Neural cell (in vitro differentiated cells): ENCODE results near the gene IMPACT. TPM values are rescaled to one million over a fixed set of nuclear protein-coding genes. Genes with fewer than 3 reads are reported as not detected.

ENCODE experiments used
- H2AFZ ChIP-seq: fragments of 200-600, 300-800 bp; sonication (generic), shearing (Covaris generic); 2 replicates; pipeline ENCODE4 v1.6.0; 2014; ENCODE audit warnings: low read depth, mild to moderate bottlenecking, antibody characterized with exemption, low read length, moderate library complexity
- H3F3A ChIP-seq: fragments of 200-600 bp; shearing (Covaris generic); 2 replicates; pipeline ENCODE4 v1.6.1; 2016; ENCODE audit warnings: mild to moderate bottlenecking, moderate library complexity, mixed read lengths, antibody characterized with exemption, low read length; ENCODE audit not compliant: insufficient read depth, poor library complexity, severe bottlenecking
- H3K27ac ChIP-seq: fragments of 200-600, 300-800 bp; sonication (generic), shearing (Covaris generic); 2 replicates; pipeline ENCODE4 v1.5.1; 2014; ENCODE audit warnings: mild to moderate bottlenecking, low read length, moderate library complexity
- H3K27me3 ChIP-seq: fragments of 300-800, 200-600 bp; sonication (generic), shearing (Covaris generic); 2 replicates; pipeline ENCODE4 v1.6.0; 2014; ENCODE audit warnings: mild to moderate bottlenecking, low read depth, low read length, moderate library complexity; ENCODE audit not compliant: insufficient read depth
- H3K36me3 ChIP-seq: fragments of 300-800, 200-600 bp; sonication (generic), shearing (Covaris generic); 2 replicates; pipeline ENCODE4 v1.5.1; 2014; ENCODE audit warnings: mild to moderate bottlenecking, antibody characterized with exemption, low read length, moderate library complexity; ENCODE audit not compliant: insufficient read depth
- H3K4me2 ChIP-seq: fragments of 300-800, 200-600 bp; sonication (generic), shearing (Covaris generic); 2 replicates; pipeline ENCODE4 v1.6.0; 2014; ENCODE audit warnings: mild to moderate bottlenecking, low read length
- H3K4me3 ChIP-seq: fragments of 300-800, 200-600 bp; sonication (generic), shearing (Covaris generic); 2 replicates; pipeline ENCODE4 v1.5.1; 2014; ENCODE audit warnings: mild to moderate bottlenecking, low read length, moderate library complexity
- H3K79me2 ChIP-seq: fragments of 200-600 bp; shearing (Covaris generic); replicated peaks from 2 replicates; pipeline ENCODE4 v1.6.0; 2014; ENCODE audit warnings: mild to moderate bottlenecking, low read length, moderate library complexity; ENCODE audit not compliant: insufficient read depth
- H3K9ac ChIP-seq: fragments of 300-800, 200-600 bp; sonication (generic), shearing (Covaris generic); 2 replicates; pipeline ENCODE4 v1.6.1; 2016; ENCODE audit warnings: mild to moderate bottlenecking, low read length, mixed read lengths
- H3K9me2 ChIP-seq: fragments of 200-600 bp; shearing (Covaris generic); 2 replicates; pipeline ENCODE4 v1.6.1; 2016; ENCODE audit warnings: mild to moderate bottlenecking, low read length, mixed read lengths; ENCODE audit not compliant: insufficient read depth
- H3K9me3 ChIP-seq: fragments of 200-600, 300-800 bp; sonication (generic), shearing (Covaris generic); 2 replicates; pipeline ENCODE4 v1.6.1; 2016; ENCODE audit warnings: mild to moderate bottlenecking, mixed run types, low read length, moderate library complexity, mixed read lengths
- H4K20me1 ChIP-seq: fragments of 200-600 bp; shearing (Covaris generic); 2 replicates; pipeline ENCODE4 v1.6.1; 2016; ENCODE audit warnings: mild to moderate bottlenecking, mixed run types; ENCODE audit not compliant: insufficient read depth
- EP300 ChIP-seq: fragments of 450-650 bp; conservative IDR thresholded peaks from 2 replicates; pipeline ENCODE4 v1.6.1; 2014; ENCODE audit warnings: antibody characterized with exemption, mild to moderate bottlenecking, moderate library complexity; ENCODE audit not compliant: poor library complexity, severe bottlenecking
- EZH2 ChIP-seq: fragments of 200-600, 300-800 bp; shearing (Covaris generic), sonication (generic); IDR thresholded peaks from 2 replicates; pipeline ENCODE4 v1.6.1; 2014; ENCODE audit warnings: antibody characterized with exemption, low read length, borderline replicate concordance, mild to moderate bottlenecking; ENCODE audit not compliant: insufficient read depth, poor library complexity, severe bottlenecking
- MXI1 ChIP-seq: fragments of 450-650 bp; conservative IDR thresholded peaks from 2 replicates; pipeline ENCODE4 v1.6.1; 2014; ENCODE audit warnings: antibody characterized with exemption, mild to moderate bottlenecking; ENCODE audit not compliant: poor library complexity, severe bottlenecking
- POLR2AphosphoS5 ChIP-seq: IDR thresholded peaks from 2 replicates; pipeline ENCODE4 v1.6.1; 2012
- RAD21 ChIP-seq: fragments of 450-650 bp; conservative IDR thresholded peaks from 2 replicates; pipeline ENCODE4 v1.6.1; 2014; ENCODE audit warnings: antibody characterized with exemption, mild to moderate bottlenecking, moderate library complexity
- SMC3 ChIP-seq: fragments of 450-650 bp; conservative IDR thresholded peaks from 2 replicates; pipeline ENCODE4 v1.6.1; 2014; ENCODE audit warnings: antibody characterized with exemption, mild to moderate bottlenecking, moderate library complexity; ENCODE audit not compliant: poor library complexity
- TAF1 ChIP-seq: IDR thresholded peaks from 2 replicates; pipeline ENCODE4 v1.6.1; 2012; ENCODE audit warnings: low read depth
- polyA plus RNA-seq: library from polyadenylated mRNA; depleted of rRNA; stranded (reverse); fragments of >200 nt; gene quantifications from 2 replicates; pipeline ENCODE4 v1.2.3, GENCODE V29; 2014
- TF ChIP-seq, protein P1 (sequence below): fragments of 450-650 bp; IDR thresholded peaks from 2 replicates; pipeline ENCODE4 v1.5.1; 2014; ENCODE audit warnings: antibody characterized with exemption, mild to moderate bottlenecking, moderate library complexity; ENCODE audit not compliant: poor library complexity, severe bottlenecking
- TF ChIP-seq, protein P2 (sequence below): IDR thresholded peaks from 2 replicates; pipeline ENCODE4 v1.6.1; 2012; ENCODE audit warnings: borderline replicate concordance

Gene IMPACT
- polyA plus RNA-seq, 1 donor from 2014 or later = 31.1 TPM

DNA sequence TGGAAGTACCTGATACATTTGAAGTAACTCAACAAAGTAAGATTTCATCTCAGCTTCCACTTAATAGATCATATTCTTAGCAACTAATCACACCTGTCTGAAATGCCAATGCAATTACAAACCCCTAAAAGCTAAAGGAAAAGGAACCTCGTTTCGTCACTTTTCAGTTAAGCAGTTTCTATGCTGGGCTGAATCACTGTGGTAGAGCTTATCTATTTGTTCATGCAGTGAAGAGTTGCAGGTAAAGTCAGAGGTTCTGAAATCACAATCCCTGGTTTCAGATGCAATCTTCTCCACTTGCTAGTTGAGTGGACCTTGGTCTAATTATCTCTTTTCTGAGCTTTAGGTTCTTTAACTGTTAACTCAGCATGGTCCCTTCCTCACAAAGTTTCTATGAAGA is 40.3 kb downstream of the IMPACT start:
- Histone ChIP-seq H3K36me3 (no peaks in the 10 kb centered on the region), H2AFZ (no peak overlapping the region), H3F3A (no peaks in the 10 kb centered on the region), H3K9ac (no peak overlapping the region), H3K9me2 (no peaks in the 10 kb centered on the region), H3K79me2 (no peaks in the 10 kb centered on the region), H3K4me2 (no peak overlapping the region), H4K20me1 (no peaks in the 10 kb centered on the region), H3K9me3 (no peaks in the 10 kb centered on the region), H3K27me3 (no peaks in the 10 kb centered on the region), H3K4me3 (no peak overlapping the region), H3K27ac (no peak overlapping the region)
- no peak for TF ChIP-seq MXI1

- Histone ChIP-seq H3F3A (no peaks in the 10 kb centered on the region), H3K27ac (no peak overlapping the region), H4K20me1 (no peaks in the 10 kb centered on the region), H3K9me3 (no peaks in the 10 kb centered on the region), H3K9ac (no peak overlapping the region), H3K27me3 (no peaks in the 10 kb centered on the region), H3K4me3 (no peak overlapping the region), H2AFZ (no peak overlapping the region), H3K4me2 (no peak overlapping the region), H3K79me2 (no peaks in the 10 kb centered on the region), H3K36me3 (no peaks in the 10 kb centered on the region), H3K9me2 (no peaks in the 10 kb centered on the region)
- TF ChIP-seq MXI1 (no peak), SMC3 (no peak), RAD21 (no peak), EP300 (no peak), TAF1 (no peak), POLR2AphosphoS5 (no peak)
- TF ChIP-seq, protein P1, sequence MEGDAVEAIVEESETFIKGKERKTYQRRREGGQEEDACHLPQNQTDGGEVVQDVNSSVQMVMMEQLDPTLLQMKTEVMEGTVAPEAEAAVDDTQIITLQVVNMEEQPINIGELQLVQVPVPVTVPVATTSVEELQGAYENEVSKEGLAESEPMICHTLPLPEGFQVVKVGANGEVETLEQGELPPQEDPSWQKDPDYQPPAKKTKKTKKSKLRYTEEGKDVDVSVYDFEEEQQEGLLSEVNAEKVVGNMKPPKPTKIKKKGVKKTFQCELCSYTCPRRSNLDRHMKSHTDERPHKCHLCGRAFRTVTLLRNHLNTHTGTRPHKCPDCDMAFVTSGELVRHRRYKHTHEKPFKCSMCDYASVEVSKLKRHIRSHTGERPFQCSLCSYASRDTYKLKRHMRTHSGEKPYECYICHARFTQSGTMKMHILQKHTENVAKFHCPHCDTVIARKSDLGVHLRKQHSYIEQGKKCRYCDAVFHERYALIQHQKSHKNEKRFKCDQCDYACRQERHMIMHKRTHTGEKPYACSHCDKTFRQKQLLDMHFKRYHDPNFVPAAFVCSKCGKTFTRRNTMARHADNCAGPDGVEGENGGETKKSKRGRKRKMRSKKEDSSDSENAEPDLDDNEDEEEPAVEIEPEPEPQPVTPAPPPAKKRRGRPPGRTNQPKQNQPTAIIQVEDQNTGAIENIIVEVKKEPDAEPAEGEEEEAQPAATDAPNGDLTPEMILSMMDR = no peak
- TF ChIP-seq, protein P2, sequence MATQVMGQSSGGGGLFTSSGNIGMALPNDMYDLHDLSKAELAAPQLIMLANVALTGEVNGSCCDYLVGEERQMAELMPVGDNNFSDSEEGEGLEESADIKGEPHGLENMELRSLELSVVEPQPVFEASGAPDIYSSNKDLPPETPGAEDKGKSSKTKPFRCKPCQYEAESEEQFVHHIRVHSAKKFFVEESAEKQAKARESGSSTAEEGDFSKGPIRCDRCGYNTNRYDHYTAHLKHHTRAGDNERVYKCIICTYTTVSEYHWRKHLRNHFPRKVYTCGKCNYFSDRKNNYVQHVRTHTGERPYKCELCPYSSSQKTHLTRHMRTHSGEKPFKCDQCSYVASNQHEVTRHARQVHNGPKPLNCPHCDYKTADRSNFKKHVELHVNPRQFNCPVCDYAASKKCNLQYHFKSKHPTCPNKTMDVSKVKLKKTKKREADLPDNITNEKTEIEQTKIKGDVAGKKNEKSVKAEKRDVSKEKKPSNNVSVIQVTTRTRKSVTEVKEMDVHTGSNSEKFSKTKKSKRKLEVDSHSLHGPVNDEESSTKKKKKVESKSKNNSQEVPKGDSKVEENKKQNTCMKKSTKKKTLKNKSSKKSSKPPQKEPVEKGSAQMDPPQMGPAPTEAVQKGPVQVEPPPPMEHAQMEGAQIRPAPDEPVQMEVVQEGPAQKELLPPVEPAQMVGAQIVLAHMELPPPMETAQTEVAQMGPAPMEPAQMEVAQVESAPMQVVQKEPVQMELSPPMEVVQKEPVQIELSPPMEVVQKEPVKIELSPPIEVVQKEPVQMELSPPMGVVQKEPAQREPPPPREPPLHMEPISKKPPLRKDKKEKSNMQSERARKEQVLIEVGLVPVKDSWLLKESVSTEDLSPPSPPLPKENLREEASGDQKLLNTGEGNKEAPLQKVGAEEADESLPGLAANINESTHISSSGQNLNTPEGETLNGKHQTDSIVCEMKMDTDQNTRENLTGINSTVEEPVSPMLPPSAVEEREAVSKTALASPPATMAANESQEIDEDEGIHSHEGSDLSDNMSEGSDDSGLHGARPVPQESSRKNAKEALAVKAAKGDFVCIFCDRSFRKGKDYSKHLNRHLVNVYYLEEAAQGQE = no peak
Measured at GRCh38 chr18:24470022-24470618, 43.6 kb downstream of the IMPACT start.

- Histone ChIP-seq H3K4me3 (no peak overlapping the region), H4K20me1 (no peaks in the 10 kb centered on the region), H3K4me2 (no peak overlapping the region), H3K27me3 (no peaks in the 10 kb centered on the region), H2AFZ (no peak overlapping the region), H3K9me3 (no peaks in the 10 kb centered on the region), H3F3A (no peaks in the 10 kb centered on the region), H3K36me3 (no peaks in the 10 kb centered on the region), H3K79me2 (no peaks in the 10 kb centered on the region), H3K9me2 (no peaks in the 10 kb centered on the region), H3K27ac (no peak overlapping the region), H3K9ac (no peak overlapping the region)
- TF ChIP-seq POLR2AphosphoS5 (no peak), EP300 (no peak), SMC3 (no peak), TAF1 (no peak), EZH2 (no peak), MXI1 (no peak), RAD21 (no peak)
- TF ChIP-seq, protein P1 = no peak
- TF ChIP-seq, protein P2 = no peak
Measured at GRCh38 chr18:24470805-24471204, 44.3 kb downstream of the IMPACT start.
